ENCODE results near the gene TMEM239.

Gene TMEM239

GRCh38 chr20:2851086-2851485, 34.9 kb downstream of the TMEM239 start:
- no peak for FAIRE-seq

DNA sequence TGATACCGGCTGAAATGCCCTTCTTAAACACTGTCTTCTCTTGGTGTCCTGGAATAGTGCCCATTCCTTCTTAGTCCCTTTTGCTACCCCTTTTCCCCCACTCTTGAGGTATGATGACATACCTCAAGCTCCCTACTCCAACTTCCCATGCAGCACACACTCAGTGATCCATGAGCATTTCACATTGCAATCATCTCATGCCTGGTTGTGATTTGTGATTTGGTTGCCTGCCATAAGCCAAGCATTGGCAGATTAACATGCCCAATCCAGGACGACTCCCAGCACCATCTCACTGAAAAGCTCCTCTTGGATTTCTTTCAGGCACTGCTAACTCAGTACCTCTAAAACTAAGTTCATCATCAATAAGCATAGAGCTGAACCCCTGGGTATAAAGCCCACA, 42.4 kb downstream of the TMEM239 start:
- FAIRE-seq = no peak

DNA sequence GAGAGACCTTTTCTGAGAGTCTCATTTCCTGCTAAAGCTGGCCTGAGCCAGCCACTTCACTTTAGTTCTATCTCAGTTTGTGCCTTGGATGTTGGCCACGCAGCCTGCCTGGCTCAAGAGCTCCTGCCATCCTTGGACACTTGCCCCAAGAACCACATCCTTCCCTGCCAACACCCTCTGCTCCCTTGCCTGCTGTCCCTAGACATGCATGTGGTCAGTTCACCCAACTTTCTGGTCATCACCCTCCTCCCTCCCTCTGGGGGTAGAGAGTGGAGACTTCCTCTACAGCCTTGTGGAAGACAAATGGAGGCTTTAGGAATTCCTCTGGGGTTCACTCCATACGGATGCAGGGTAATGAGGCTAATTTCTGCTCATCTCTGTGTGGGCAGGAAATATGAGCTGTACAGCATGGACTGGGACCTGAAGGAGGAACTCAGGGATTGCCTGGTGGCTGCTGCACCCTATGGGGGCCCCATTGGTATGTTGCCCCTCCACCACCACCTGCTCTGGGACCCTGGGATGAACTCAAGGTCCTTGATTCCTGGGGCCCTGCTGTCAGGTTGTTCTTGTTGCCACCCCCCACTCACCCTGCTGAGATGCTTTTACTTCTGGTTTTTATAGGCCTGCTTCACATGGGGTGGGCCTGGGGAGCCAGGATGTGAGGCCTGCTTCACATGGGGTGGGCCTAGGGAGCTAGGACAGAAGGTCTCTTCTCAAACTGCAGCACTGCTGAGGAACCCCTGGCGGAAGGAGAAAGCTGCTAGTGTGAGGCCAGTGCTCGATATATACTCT, 43.4 kb downstream of the TMEM239 start:
- FAIRE-seq = no peak

DNA sequence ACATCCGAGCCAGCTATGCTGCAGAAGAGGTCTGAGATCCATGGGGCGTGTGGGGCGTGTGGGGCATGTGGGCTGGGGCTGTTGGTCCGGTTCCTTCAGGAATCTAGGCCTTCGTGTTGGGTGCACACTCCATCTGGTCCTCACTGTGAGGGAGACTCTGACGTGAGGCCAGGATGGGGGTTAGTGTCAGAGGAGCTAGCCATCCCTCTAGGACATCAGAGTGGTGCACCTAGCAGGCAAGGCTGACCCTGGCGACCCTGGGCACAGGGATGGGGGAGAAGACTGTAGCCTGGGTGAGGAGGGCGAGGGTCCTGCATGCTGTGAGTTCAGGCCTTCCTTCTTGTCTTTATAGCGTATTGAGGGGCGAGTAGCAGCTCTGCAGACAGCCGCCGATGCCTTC, 48.5 kb downstream of the TMEM239 start:
- FAIRE-seq = no peak

DNA sequence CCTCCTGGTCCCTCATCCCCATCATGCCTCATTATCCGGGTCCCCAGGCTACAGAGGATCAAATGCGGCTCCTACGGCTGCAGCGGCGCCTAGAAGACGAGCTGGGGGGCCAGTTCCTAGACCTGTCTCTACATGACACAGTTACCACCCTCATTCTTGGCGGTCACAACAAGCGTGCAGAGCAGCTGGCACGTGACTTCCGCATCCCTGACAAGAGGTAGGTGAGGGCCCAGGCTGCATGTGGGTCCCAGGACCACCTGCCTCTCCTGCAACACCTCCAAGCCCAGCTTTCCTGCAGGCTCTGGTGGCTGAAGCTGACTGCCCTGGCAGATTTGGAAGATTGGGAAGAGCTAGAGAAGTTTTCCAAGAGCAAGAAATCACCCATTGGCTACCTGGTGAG, 48.9 kb downstream of the TMEM239 start:
- no peak for FAIRE-seq

- no peak for FAIRE-seq
Measured at GRCh38 chr20:2865630-2866029, 49.5 kb downstream of the TMEM239 start.

DNA sequence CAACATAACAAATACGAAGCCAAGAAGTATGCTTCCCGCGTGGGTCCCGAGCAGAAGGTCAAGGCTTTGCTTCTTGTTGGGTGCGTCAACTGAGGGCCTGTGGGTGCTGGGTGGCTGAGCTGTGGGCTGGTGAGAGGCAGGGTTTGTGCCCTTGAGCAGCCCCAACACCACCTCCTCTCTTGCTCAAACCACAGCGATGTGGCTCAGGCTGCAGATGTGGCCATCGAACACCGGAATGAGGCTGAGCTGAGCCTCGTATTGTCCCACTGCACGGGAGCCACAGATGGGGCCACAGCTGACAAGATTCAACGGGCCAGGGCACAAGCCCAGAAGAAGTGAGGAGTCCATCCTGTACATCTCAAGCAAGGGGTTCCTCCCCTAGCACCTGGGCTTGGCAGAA, 50.1 kb downstream of the TMEM239 start:
- FAIRE-seq = no peak

DNA sequence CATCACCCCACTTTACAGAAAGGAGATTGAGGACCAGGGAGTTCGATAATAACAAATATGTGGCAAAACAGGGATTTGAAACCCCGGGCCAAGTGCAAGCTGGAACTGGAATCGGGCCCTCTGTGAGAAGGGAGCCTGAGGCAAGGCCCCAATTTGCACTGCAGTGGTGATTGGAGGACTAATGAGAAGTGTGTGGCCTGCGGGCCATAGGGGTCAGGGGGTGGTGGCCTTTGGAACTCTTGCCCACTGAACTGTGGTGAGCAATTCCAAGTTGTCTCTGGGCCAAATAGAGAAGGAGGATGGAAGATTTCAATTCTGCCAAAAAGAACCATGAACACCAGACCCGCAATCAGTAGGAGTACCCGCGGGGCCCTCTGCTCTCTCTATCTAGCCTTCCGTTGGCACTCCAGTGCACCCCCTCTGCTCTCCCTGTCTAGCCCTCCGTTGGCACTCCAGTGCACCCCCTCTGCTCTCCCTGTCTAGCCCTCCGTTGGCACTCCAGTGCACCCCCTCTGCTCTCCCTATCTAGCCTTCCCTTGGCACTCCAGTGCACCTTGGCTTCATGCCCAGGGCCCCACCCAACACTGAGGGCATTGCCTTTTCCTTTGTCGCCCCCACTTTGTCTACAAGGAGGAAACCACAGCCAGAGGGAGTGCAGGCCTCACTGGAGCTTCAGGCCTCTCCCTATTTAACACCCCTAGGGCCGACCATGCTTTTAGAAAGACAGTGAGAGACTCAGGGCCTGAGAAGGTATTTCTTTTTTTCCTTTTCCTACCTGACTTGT, 51.1 kb downstream of the TMEM239 start:
- no peak for FAIRE-seq

All from A204.1 (cell line).